Thymus (tissue), 14 donors: ENCODE results near the gene FBXO39. TPM values are rescaled to one million over a fixed set of nuclear protein-coding genes. Genes with fewer than 3 reads are reported as not detected.
"Not testable (repeated sequence)": the region's sequence is repeated elsewhere in the genome, so short reads cannot be mapped to it uniquely, and the experiment has no call there.

Experiments
- DNase-seq, 9 donors: peaks; one replicate each; pipeline ENCODE4 v3.0.0-alpha.2; 2013; ENCODE audit warnings: low spot score in 9 of 9, low read depth in 6 of 9, missing footprints in 1 of 9
- H3K27ac ChIP-seq, 2 donors: one replicate each; pipeline ENCODE4 v1.5.1; 2013; ENCODE audit warnings: control low read depth in 1 of 2, low read depth in 1 of 2, low read length in 1 of 2, mild to moderate bottlenecking in 1 of 2, moderate library complexity in 1 of 2
- H3K27me3 ChIP-seq, 2 donors: one replicate each; pipeline ENCODE4 v1.5.1; 2013; ENCODE audit warnings: low read length in 1 of 2; ENCODE audit not compliant: control insufficient read depth in 2 of 2, insufficient read depth in 1 of 2
- H3K36me3 ChIP-seq, 2 donors: one replicate each; pipeline ENCODE4 v1.5.1; 2013; ENCODE audit warnings: low read length in 1 of 2, mild to moderate bottlenecking in 1 of 2, moderate library complexity in 1 of 2; ENCODE audit not compliant: control insufficient read depth in 2 of 2, insufficient read depth in 2 of 2
- H3K4me1 ChIP-seq, 2 donors: one replicate each; pipeline ENCODE4 v1.5.1; 2013; ENCODE audit warnings: low read length in 2 of 2; ENCODE audit not compliant: control insufficient read depth in 2 of 2, insufficient read depth in 2 of 2
- H3K4me3 ChIP-seq, 2 donors: one replicate each; pipeline ENCODE4 v1.5.1; 2013; ENCODE audit warnings: low read length in 2 of 2, control low read depth in 1 of 2, mild to moderate bottlenecking in 1 of 2
- H3K9me3 ChIP-seq, 2 donors: one replicate each; pipeline ENCODE4 v1.5.1; 2013; ENCODE audit warnings: low read length in 1 of 2, mild to moderate bottlenecking in 1 of 2; ENCODE audit not compliant: control insufficient read depth in 2 of 2, insufficient read depth in 1 of 2
- WGBS: extraction: QIAGEN DNeasy Blood & Tissue Kit; methylation state at CpG from one replicate; pipeline ENCODE4 v1.1.7; 2013; 5-methylcytosine and 5-hydroxymethylcytosine counted together
- long read RNA-seq, 10 donors: transcript quantifications; one replicate each; lab custom pipeline, GENCODE V29; 2026
- polyA plus RNA-seq: library from polyadenylated mRNA; stranded (reverse); fragments of 200-250 nt; gene quantifications from one replicate; pipeline ENCODE4 v1.2.3, GENCODE V29; 2013
- total RNA-seq: library from RNA; stranded (reverse); fragments of 120-200 nt; gene quantifications from one replicate; pipeline ENCODE4 v1.2.4, GENCODE V29; 2013
- donor health status: healthy.

The FBXO39 gene
- total RNA-seq (0.09 TPM), polyA plus RNA-seq (1.0 TPM)
- long read RNA-seq, donor 1, result 0 reads
- long read RNA-seq, donor 2, result 0 reads
- long read RNA-seq, donor 3, result 0 reads
- long read RNA-seq, donor 4, result 0 reads
- long read RNA-seq, donor 5, result 0 reads
- long read RNA-seq, donor 6, result 0 reads
- long read RNA-seq, donor 7, result 0 reads
- long read RNA-seq, donor 8, result 0 reads
- long read RNA-seq, donor 9, result 0 reads
- long read RNA-seq, donor 10, result 0 reads

GRCh38 chr17:6775871-6776405 is at the start of gene FBXO39:
FBXO39 (plus strand) TSS chr17:6776215; CDS start chr17:6779869, 3,654 bp downstream.
- peaks cover 15 to 32% of the 10 kb centered on the region in 2 donors for H3K27me3 ChIP-seq
- DNase-seq, result no peak
- H3K36me3 ChIP-seq, result peaks cover 10 to 24% of the 10 kb centered on the region in 2 donors
- peaks cover 5 to 16% of the 10 kb centered on the region in 2 donors for H3K9me3 ChIP-seq
- no peak within 1 kb of the TSS for H3K4me3 ChIP-seq
- no peaks in the 10 kb centered on the region for H3K4me1 ChIP-seq
- 7% methylated on average over 49 of the region's 49 CpGs for WGBS
- no peak within 1 kb of the TSS for H3K27ac ChIP-seq

DNA sequence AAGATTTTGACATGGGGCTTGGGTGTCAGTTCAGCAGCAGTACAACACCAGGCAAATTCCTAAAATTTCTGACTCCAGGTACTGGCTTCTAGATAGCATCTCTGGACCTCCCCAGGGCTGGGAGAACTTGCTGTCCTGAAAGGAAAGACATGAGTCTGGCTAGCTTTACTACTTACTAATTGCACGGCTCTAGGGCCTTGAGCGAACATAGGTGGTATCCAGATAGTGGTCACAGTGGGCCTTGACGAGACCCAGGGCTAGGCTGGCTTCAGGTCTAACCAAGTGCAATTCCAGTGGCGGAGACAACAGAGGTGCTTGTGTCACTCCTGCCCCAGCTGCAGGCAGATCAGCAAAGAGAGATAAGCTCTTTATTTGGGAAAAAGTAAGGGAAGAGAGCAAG is 46.5 kb upstream of the FBXO39 start:
- DNase-seq, result no peak
- Histone ChIP-seq H3K27me3 (no peaks in the 10 kb centered on the region), H3K4me1 (no peaks in the 10 kb centered on the region), H3K4me3 (no peak overlapping the region), H3K36me3 (no peaks in the 10 kb centered on the region), H3K9me3 (no peaks in the 10 kb centered on the region), H3K27ac (no peak overlapping the region)
- 87% methylated on average over 4 of the region's 4 CpGs for WGBS

DNA sequence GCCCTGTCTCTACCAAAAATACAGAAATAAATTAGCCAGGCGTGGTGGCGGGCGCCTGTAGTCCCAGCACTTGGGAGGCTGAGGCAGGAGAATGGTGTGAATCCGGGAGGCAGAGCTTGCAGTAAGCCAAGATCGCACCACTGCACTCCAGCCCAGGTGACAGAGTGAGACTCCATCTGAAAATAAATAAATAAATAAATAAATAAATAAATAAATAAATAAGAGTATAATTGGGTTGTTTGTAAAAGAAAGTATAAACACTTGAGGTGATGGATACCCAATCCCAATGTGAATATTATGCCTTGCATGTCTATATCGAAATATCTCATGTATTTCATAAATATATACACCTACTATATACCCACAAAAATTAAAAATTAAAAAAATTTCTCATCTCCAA is 29.4 kb upstream of the FBXO39 start:
- H3K4me1 ChIP-seq, H3K27me3 ChIP-seq, H3K36me3 ChIP-seq, H3K27ac ChIP-seq, DNase-seq, H3K4me3 ChIP-seq, H3K9me3 ChIP-seq: not testable (repeated sequence)
- WGBS, result 96% methylated on average over 6 of the region's 6 CpGs

- Histone ChIP-seq H3K36me3 (no peaks in the 10 kb centered on the region), H3K9me3 (no peaks in the 10 kb centered on the region), H3K4me3 (no peak overlapping the region), H3K27me3 (peaks cover 0 to 2% of the 10 kb centered on the region in 2 donors), H3K4me1 (peaks cover 8% of the 10 kb centered on the region in 2 donors), H3K27ac (no peak overlapping the region)
- DNase-seq, result no peak
These were observed 27.4 kb upstream of the FBXO39 start for GRCh38 chr17:6748617-6749016.

DNA sequence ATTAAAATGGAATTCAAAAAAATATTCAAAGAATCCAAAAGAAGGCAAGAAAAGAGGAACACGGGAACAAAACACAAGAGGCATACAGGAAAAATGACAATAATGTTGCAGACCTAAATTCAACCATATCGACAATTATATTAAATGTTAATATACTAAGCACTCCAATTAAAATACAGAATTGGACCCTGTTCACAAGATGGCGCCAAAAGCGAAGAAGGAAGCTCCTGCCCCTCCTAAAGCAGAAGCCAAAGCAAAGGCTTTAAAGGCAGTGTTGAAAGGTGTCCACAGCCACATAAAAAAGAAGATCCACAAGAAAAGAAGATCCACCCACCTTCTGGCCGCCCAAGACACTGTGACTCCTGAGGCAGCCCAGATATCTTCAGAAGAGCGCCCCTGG is 26.5 kb upstream of the FBXO39 start:
- Histone ChIP-seq H3K4me3 (no peak overlapping the region), H3K27me3 (no peaks in the 10 kb centered on the region), H3K36me3 (no peaks in the 10 kb centered on the region), H3K9me3 (no peaks in the 10 kb centered on the region), H3K27ac (no peak overlapping the region), H3K4me1 (peaks cover 8% of the 10 kb centered on the region in 2 donors)
- peak in 1 of 9 donors; percentile 23 for DNase-seq
- 85% methylated on average over 6 of the region's 6 CpGs for WGBS

DNA sequence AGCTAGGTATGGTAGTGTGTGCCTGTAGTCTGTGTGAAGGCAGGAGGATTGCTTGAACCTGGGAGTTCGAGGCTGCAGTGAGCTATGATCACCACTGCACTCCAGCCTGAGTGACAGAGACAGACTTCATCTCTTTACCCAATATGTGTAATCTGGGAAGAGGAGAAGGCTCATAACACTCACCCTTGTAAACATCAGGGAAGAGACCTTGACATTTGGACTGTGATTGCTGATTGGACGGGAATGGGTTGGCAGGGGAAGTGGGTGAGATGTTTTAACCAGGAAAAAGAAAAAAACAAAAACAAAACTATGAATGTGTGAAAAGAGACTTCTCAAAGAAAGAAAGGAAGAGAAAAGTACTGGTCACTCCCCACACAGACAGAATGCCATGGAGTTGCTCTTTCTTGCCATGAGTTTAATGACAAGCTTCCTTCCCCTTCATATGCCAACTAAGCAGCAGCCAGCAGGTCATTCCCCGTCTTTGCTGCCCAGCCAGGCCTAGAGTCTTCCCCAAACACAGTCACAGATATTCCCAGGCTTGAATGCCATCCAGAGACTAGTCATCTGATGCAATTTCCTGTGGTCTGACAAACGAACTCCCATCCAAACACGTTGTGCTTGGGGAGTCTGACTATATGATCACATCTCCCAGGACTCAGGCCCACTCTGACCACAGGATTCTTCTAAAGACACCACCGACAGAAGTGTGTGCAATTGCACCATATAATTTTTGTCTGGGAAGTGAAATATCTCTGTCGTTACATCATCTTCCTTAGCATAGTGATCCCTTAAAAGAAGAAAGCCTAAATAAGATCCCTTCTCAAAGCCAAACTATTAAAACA is 23.7 kb upstream of the FBXO39 start:
- H3K36me3 ChIP-seq, result no peaks in the 10 kb centered on the region
- H3K27ac ChIP-seq, result peak overlapping the region in 1 of 2 donors; percentile 55
- H3K4me3 ChIP-seq, result no peak overlapping the region
- DNase-seq, result no peak
- H3K4me1 ChIP-seq, result peaks cover 16 to 26% of the 10 kb centered on the region in 2 donors
- H3K27me3 ChIP-seq, result no peaks in the 10 kb centered on the region
- WGBS, result 59% methylated on average over 7 of the region's 7 CpGs
- H3K9me3 ChIP-seq, result no peaks in the 10 kb centered on the region

- Histone ChIP-seq H3K9me3 (no peaks in the 10 kb centered on the region), H3K4me3 (no peak overlapping the region), H3K4me1 (peaks cover 18 to 32% of the 10 kb centered on the region in 2 donors), H3K27me3 (no peaks in the 10 kb centered on the region), H3K27ac (peak overlapping the region; percentile 43 to 55), H3K36me3 (peaks cover 0 to 3% of the 10 kb centered on the region in 2 donors)
- DNase-seq, result no peak
- 36% methylated on average over 9 of the region's 9 CpGs for WGBS
These were observed 23.0 kb upstream of the FBXO39 start for GRCh38 chr17:6753006-6753445.

DNA sequence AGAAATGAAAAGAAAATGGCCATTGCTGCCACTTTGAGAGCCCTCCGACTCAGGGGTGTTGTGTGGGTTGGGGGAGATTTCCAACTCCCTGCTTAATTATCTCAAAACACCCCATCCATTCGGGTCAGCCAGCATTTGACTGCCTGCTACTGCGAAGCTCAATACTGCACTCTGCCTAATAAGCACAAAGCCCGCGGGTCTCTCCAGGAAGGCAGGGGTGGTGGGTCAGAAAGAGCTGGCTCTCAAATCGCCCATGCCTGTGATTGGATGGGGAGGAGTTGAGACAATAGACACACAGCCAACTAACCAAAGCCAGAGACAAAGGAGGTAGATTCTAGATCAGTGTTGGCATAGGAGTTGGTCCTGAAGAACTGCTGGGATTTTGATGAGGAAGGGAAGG is 22.5 kb upstream of the FBXO39 start:
- peak overlapping the region in 1 of 2 donors; percentile 43 for H3K27ac ChIP-seq
- WGBS, result 92% methylated on average over 6 of the region's 6 CpGs
- H3K9me3 ChIP-seq, result no peaks in the 10 kb centered on the region
- DNase-seq, result no peak
- H3K36me3 ChIP-seq, result peaks cover 0 to 5% of the 10 kb centered on the region in 2 donors
- no peak overlapping the region for H3K4me3 ChIP-seq
- H3K4me1 ChIP-seq, result peaks cover 18 to 34% of the 10 kb centered on the region in 2 donors
- no peaks in the 10 kb centered on the region for H3K27me3 ChIP-seq

- H3K36me3 ChIP-seq, result peaks cover 6 to 17% of the 10 kb centered on the region in 2 donors
- peaks cover 16 to 34% of the 10 kb centered on the region in 2 donors for H3K4me1 ChIP-seq
- WGBS, result 95% methylated on average over 5 of the region's 5 CpGs
- H3K27ac ChIP-seq, result peak overlapping the region; percentile 71 to 86
- H3K27me3 ChIP-seq, result no peaks in the 10 kb centered on the region
- no peak for DNase-seq
- H3K9me3 ChIP-seq, result no peaks in the 10 kb centered on the region
- H3K4me3 ChIP-seq, result peak overlapping the region; percentile 46 to 60
These were observed 20.7 kb upstream of the FBXO39 start for GRCh38 chr17:6755281-6755680.
